ENCODE data around the gene PCDH1.
"Not testable (repeated sequence)": the region's sequence is repeated elsewhere in the genome, so short reads cannot be mapped to it uniquely, and the experiment has no call there.

PCDH1 gene

GRCh38 chr5:141878186-141878710, at the start of gene PCDH1:
PCDH1 (minus strand) TSS chr5:141878410; CDS start chr5:141878262, 148 bp downstream.
- peak; percentile 33 for DNase-seq

DNA sequence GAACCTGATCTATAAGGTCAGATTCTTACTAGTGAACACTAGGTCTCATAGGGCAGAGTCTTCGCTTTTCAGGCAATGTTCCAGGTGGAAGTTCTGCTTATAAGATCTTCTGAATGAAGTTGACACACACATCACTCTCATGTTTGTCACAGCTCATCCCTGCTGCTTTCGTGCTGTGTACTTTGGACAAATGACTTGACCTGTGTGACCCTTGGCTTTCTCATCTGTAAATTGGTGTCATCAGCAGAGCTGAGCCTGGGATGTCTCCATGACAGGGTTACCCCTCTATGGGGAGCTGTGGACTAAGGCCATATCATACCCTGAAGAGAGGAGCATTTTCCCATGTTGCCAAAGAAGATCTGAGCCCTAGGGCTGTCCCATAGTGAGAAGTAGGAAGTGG, 48.2 kb upstream of the PCDH1 start:
- DNase-seq, result no peak

- peak; percentile 85 for DNase-seq
These were observed 45.5 kb upstream of the PCDH1 start, which contains the start of gene DELE1 for GRCh38 chr5:141923448-141924313. DELE1 (plus strand) TSS chr5:141923871; CDS start chr5:141923942, 71 bp downstream.

DNA sequence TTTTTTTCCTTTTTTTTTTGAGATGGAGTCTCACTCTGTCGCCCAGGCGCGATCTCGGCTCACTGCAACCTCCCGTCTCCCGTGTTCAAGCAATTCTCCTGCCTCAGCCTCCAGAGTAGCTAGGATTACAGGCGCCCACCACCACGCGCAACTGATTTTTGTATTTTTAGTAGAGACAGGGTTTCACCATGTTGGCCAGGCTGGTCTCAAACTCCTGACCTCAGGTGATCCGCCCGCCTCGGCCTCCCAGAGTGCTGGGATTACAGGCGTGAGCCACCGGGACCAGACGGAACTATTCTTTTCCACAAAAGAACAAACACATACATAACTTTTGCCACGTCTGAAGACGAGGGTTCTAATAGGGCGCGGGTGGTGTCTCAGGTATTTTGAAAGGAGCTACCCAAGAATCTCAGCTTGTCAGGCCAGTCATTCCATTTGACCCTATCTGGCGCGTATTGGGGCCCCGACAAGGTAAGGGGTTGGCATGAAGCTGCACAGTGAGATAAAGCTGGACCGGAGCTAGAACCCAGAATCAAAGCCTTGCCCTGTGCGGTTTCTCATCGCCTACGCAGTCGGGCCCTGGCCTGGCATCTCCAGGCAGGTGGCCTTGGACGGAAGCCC, 44.7 kb upstream of the PCDH1 start:
- not testable (repeated sequence) for DNase-seq

DNA sequence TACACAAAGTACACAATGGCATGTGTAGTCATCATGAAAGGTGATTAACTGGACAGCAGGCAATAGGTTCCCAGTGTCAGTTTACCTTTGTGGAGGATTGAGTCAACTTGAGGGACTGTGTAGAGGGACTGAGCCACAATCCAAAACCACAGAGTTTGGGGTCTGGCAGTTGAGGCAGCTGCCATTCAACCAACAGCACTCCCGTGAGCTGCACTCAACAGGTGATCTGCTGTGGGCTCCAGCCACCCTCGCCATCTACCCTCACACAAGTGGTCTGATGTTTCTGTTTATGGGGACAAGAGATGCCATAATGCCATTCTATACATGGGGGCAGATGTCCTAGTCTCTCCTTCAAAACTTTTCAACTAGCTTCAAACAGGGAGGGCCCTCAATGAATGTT, 42.6 kb upstream of the PCDH1 start:
- DNase-seq, result no peak

- no peak for DNase-seq
These were observed 41.3 kb upstream of the PCDH1 start for GRCh38 chr5:141919218-141920119.

DNA sequence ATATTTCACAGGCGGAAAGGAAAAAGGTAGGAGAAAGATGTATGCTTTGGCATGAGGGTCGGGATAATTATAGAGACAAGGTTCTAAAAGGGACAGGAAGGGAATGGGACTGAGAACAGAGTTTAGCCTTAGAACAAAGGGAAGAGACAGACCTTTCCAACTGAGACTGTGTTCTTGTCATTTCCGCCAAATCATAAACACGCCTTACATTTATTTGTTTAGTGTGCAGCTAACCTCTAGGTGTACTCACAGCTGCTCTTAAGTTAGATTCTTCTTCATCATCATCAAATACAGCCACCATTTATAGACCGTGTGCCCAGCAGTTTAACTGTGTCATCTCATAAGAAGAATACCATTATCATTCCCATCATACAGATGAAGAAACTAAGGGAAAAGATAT, 39.5 kb upstream of the PCDH1 start:
- no peak for DNase-seq

DNA sequence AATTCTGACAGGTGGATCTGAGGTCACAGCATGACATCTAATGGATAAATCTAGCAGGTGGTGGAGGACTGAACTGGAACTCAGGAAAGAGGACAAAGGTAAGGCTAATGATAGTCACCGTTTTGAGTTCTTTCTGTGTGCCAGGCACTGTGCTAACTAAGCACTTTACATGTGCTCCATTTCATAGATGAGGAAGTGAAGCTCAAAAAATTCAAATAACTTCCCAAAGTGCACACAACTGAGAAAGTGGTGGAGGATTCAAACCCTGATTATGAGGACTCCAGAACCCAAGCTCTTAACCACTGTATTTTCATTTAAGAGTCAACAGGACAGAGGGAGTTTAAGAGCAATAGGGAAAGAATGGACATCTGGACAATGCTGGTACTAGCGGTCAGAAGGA, 38.3 kb upstream of the PCDH1 start:
- no peak for DNase-seq

GRCh38 chr5:141915881-141916336, 37.7 kb upstream of the PCDH1 start:
- no peak for DNase-seq

- DNase-seq, result no peak
These were observed 36.6 kb upstream of the PCDH1 start for GRCh38 chr5:141914797-141915196.

- DNase-seq, result no peak
These were observed 36.1 kb upstream of the PCDH1 start for GRCh38 chr5:141914199-141914743.

- DNase-seq, result no peak
These were observed 35.5 kb upstream of the PCDH1 start for GRCh38 chr5:141913560-141914198.

GRCh38 chr5:141910271-141910673, 32.1 kb upstream of the PCDH1 start:
- DNase-seq, result no peak

GRCh38 chr5:141909212-141909611, 31.0 kb upstream of the PCDH1 start:
- DNase-seq, result no peak

DNA sequence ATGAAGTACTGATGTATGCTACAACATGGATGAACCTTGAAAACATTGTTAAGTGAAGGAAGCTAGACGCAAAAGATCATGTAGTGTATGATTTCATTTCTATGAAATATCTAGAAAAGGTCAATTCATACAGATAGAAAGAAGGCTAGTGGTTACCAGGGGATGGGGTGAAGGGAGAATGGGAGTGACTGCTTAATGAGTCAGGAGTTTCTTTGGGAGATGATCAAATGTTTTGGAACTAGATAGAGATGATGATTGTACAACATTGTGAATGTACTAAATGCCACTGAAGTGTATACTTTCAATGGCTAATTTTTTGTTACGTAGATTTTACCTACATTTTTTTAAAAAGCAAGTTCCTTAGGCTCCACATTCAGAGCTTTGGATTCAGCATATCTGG, 30.6 kb upstream of the PCDH1 start:
- DNase-seq, result no peak

DNA sequence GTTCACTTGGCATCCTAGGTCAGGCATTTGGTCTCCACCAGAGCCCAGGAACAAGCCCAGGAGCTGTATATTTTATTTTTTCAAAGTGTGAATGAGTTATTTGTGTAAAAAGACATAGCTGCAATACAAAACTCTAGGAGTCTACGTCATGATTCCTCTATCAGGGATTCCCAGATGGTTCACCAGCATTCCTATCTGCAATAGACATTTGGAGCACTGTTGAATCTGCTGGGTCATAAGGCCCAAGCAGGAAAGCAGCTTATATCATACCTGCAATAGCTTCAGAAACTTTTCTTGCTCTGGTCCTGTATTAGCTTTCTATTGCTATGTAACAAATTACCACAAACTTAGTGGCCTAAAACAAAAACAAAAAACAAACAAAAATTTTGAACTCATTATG, 28.8 kb upstream of the PCDH1 start:
- no peak for DNase-seq

DNA sequence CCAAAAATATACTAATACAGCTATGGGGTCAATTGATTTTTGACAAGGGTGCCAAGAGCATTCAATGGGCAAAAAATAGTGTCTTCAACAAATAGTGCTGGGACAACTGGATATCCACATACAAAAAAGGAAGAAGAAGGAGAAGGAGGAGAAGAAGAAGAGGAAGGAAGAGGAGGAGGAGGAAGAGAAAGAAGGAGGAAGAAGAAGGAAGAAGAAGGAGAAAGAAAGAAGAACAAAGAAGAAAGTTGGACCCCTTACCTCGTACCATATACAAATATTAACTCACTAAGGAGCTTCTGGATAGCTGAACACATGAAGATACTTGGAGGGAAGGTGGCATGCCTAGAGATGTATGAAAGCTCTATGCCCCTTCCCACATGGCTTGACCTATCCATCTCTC, 28.3 kb upstream of the PCDH1 start:
- DNase-seq, result no peak

DNA sequence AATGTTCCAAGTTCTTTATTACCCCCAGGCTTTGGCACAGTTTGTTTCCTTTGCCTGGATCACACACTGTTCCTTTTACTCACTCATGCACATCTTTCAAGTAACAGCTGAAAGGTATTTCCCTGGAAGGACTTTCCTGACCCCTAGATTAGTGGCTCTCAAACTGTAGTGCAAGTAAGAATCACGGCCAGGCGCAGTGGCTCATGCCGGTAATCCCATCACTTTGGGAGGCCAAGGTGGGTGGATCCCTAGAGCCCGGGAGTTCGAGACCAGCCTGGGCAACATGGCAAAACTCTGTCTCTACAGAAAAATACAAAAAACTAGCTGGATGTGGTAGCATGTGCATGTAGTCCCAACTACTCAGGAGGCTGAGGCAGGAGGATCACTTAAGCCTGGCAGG, 26.3 kb upstream of the PCDH1 start:
- no peak for DNase-seq

DNA sequence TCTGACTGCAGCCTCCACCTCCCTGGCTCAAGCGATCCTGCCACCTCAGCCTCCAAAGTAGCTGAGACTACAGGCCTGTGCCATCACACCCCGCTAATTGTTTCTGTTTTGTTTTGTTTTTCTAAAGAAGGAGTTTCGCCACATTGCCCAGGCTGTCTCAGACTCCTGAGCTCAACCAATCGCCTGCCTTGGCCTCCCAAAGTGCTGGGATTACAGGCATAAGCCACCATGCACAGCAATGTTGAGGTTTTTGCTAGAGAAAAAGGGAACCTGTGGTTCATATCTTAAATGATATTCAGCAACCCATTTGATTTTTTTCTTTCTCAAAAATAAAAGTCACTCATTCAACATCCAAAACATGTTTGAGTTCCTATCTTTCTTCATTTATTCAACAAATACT, 25.1 kb upstream of the PCDH1 start:
- DNase-seq, result no peak

DNA sequence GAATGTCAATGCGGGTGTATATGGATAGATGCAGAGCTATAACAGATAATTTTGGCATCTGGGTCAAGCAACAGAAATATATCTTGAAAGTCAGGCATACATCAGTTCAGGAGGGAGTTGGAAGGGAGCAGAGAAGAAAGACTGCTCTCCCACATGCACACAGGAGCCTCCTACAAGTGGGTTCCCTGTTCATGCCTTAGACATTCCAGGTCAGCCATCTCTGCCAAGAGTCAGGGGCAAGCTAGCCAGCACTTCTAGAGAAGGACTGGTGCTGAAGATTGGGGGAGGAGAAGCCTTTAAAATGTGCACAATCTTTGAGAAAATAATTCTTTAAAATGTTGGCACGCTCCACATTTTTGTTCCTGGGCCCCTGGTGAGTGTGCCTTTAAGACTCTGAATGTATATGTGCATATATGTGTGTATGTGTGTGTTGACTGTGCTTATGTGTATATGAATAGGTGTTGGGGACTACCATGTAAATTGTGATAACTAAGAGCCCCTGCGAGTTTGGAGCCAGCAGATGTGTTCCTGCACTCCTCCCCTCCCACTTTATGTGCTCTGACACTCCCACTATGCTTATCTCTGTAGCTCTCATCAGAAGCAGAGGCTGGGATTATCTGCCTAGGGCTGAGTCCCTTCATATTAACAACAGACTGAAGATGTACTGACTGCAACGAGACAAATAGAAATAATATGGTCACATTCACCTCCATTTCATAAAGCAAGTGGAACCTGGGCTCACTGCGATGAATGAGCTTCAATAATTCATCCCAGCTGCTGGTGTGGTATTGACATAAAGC, 24.0 kb upstream of the PCDH1 start:
- no peak for DNase-seq

DNA sequence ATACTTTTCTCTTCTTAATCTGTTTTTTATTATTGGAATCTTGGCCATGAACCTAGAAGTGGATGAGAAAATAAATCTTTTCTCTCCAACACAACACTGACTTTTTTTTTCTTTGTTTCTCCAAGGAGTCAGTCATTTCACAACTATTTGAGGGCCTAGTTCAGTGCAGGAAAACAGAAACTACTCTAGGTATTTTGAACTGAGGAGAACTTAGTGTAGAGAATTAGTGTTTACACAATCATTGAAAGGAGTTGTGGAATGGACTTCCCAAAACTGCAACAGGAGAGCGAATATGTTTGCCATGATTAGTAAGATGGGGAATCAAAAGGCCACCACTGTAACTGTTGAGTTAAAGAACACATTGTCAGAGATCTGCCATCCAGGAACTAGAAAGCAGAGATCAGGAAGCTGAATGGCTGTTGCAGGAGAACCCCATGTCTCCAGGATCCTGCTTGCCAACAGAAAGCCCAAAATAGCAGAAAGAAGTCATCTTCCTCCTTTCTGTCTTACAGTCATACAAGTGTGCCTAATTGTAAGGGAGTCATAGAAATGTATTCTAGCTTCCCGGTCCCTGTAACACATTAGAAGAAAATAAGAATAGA, 20.3 kb upstream of the PCDH1 start:
- DNase-seq, result no peak

All from 8988T (cell line).